SJSA1 (cell line): Measurements from ENCODE around the gene CRYBB2. TPM values are rescaled to one million over a fixed set of nuclear protein-coding genes. Genes with fewer than 3 reads are reported as not detected.
"Not testable (repeated sequence)": the region's sequence is repeated elsewhere in the genome, so short reads cannot be mapped to it uniquely, and the experiment has no call there.

Experiments used
- DNase-seq, 2 experiments: peaks; one replicate each; pipeline ENCODE4 v3.0.0-alpha.2; 2015 to 2020; ENCODE audit warnings: low spot score in 2 of 2, low read depth in 1 of 2
- H3K27ac ChIP-seq: fragments of 250-450 bp; sonication (Bioruptor Pico); 2 replicates; pipeline ENCODE4 v1.5.1; 2020; ENCODE audit warnings: mild to moderate bottlenecking, moderate library complexity
- H3K27me3 ChIP-seq: fragments of 250-450 bp; sonication (Bioruptor Pico); replicated peaks from 2 replicates; pipeline ENCODE4 v1.5.1; 2020; ENCODE audit warnings: mild to moderate bottlenecking, moderate library complexity
- H3K36me3 ChIP-seq: fragments of 250-450 bp; sonication (Bioruptor Pico); 2 replicates; pipeline ENCODE4 v1.5.1; 2020; ENCODE audit warnings: mild to moderate bottlenecking
- H3K4me1 ChIP-seq: fragments of 250-450 bp; sonication (Bioruptor Pico); replicated peaks from 2 replicates; pipeline ENCODE4 v1.6.1; 2021; ENCODE audit warnings: mild to moderate bottlenecking
- H3K4me3 ChIP-seq: fragments of 250-450 bp; sonication (Bioruptor Pico); 2 replicates; pipeline ENCODE4 v1.5.1; 2020; ENCODE audit warnings: mild to moderate bottlenecking
- H3K9me3 ChIP-seq: fragments of 250-450 bp; sonication (Bioruptor Pico); replicated peaks from 2 replicates; pipeline ENCODE4 v1.5.1; 2020; ENCODE audit warnings: mild to moderate bottlenecking
- total RNA-seq: library from RNA; depleted of rRNA; stranded (reverse); fragments of >200 nt; shearing (Covaris generic); gene quantifications from 2 replicates; pipeline ENCODE4 v1.2.3, GENCODE V29; 2014; rRNA removed

The CRYBB2 gene, protein sequence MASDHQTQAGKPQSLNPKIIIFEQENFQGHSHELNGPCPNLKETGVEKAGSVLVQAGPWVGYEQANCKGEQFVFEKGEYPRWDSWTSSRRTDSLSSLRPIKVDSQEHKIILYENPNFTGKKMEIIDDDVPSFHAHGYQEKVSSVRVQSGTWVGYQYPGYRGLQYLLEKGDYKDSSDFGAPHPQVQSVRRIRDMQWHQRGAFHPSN
- total RNA-seq: 0.21 TPM in 1 of 2 replicates, not detected in the other

DNA sequence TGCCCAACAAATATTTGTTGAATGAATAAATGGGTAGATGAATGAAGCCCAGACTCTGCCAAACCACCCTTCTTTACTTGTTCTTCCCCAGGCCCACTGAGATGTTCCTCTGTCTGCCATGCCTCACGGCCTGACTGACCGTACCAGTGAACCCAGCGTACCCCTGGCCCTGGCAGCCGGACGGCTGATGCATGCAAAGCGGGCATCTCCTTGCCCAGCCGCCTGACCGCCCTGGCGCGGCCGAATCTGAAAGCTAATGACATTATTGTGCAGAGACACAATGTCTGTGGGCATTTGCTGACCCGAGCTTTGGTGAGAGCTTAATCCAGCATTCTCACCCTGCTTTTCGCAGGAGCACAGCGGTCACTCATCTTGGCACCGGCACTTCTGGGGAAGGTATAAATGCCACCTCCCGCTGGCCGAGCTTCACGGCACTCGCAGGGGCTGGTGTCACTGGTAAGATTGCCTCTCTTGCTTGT is at the start of gene CRYBB2:
Gene CRYBB2, plus strand, starts transcription at position 429 of the 479 bp plus-strand sequence. CDS start 1,791 bp downstream, outside the sequence.
- no peak for DNase-seq
- H3K27me3 ChIP-seq: peaks cover 22% of the 10 kb centered on the region

DNA sequence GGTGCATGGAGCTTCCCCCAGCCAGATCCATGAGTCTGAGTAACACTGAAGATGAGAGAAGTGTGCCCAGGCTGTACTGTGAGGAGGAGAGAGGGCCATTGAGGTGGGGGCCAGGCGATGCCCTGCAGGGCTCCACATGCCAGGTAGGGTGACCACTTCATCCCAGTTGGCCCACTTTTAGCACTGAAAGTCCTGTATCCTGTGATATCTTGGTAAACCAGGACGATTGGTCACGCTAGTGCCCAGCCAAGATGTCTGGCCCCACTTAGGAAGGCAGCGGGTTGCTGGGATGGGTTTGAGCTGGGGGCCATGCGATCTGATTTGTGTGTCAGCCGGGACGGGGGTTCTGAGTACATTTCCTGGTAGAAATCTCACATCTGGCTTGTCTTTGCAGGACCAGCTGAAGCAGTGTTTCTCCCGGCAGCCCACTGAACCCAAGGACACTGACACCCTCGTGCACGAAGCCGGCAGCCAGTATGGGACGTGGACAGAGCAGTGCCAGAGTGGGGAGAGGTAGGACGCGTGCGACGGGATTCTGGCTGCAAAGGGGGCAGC is 48.9 kb upstream of the CRYBB2 start:
- no peaks in the 10 kb centered on the region for H3K4me1 ChIP-seq
- no peak for DNase-seq
- 0 out of 2 replicates have a peak, but pooled peaks cover 3% of the 10 kb centered on the region for H3K27me3 ChIP-seq
- H3K27ac ChIP-seq: no peak overlapping the region
- no peaks in the 10 kb centered on the region for H3K9me3 ChIP-seq
- H3K4me3 ChIP-seq: no peak overlapping the region
- H3K36me3 ChIP-seq: no peaks in the 10 kb centered on the region

More for the DNA sequence above, at the start of gene CRYBB2:
- no peaks in the 10 kb centered on the region for H3K9me3 ChIP-seq
- H3K27ac ChIP-seq: no peak within 1 kb of the TSS
- H3K36me3 ChIP-seq: no peaks in the 10 kb centered on the region
- H3K4me3 ChIP-seq: no peak within 1 kb of the TSS
- H3K4me1 ChIP-seq: no peaks in the 10 kb centered on the region

DNA sequence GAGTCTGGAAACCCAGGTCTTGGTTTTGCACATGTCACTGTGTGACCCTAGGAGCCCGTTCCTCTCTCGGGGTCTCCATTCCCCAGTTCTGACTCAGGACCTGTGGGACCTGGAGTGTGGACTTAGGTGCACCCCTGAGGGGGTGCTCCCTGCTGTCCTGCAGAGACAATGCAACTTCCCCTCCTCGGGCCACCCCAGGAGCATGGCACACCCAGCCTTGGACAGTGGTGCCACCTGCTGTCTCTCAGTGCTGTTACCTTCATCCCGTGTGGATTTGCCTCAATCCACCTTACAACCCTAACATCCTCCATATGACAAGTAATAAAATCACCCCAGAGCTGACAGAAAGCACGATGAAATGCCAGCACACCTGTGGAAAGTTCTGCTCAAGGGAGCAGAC is 47.3 kb upstream of the CRYBB2 start:
- Histone ChIP-seq H3K4me3 (no peak overlapping the region), H3K36me3 (no peaks in the 10 kb centered on the region), H3K27me3 (0 out of 2 replicates have a peak, but pooled peaks cover 3% of the 10 kb centered on the region), H3K4me1 (no peaks in the 10 kb centered on the region), H3K9me3 (no peaks in the 10 kb centered on the region), H3K27ac (no peak overlapping the region)
- no peak for DNase-seq

DNA sequence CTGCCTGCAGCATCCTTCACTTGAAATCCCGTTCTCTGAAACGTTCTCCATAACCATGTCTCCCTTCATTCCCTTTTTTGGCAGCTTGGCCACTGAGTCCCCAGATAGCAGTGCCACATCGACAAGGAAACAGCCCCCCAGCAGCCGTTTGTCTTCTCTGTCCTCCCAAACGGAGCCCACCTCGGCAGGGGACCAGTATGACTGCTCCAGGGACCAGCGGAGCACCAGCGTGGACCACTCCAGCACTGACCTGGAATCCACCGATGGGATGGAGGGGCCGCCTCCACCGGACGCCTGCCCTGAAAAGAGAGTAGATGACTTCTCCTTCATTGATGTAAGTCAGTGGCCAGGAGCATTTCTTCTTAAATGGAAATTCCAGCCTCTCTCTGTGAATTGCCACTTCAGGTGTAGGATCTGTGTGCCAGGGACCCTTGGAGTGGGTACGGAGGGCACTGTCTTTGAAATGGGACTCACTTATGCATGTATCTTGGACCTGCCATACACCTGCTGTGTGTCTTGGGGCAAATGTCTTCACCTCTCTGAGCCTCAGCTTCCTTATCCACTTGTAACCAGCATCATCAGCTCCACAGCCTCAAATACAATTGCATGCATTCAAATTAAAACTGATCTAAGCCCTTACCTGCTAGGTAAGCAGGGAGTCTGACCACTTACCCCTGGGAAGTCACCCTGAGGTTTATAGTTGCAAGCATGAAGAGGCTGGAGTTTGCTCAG is 45.1 kb upstream of the CRYBB2 start:
- no peak overlapping the region for H3K4me3 ChIP-seq
- H3K27ac ChIP-seq: no peak overlapping the region
- 0 out of 2 replicates have a peak, but pooled peaks cover 3% of the 10 kb centered on the region for H3K27me3 ChIP-seq
- H3K9me3 ChIP-seq: no peaks in the 10 kb centered on the region
- DNase-seq: no peak
- no peaks in the 10 kb centered on the region for H3K4me1 ChIP-seq
- H3K36me3 ChIP-seq: no peaks in the 10 kb centered on the region

DNA sequence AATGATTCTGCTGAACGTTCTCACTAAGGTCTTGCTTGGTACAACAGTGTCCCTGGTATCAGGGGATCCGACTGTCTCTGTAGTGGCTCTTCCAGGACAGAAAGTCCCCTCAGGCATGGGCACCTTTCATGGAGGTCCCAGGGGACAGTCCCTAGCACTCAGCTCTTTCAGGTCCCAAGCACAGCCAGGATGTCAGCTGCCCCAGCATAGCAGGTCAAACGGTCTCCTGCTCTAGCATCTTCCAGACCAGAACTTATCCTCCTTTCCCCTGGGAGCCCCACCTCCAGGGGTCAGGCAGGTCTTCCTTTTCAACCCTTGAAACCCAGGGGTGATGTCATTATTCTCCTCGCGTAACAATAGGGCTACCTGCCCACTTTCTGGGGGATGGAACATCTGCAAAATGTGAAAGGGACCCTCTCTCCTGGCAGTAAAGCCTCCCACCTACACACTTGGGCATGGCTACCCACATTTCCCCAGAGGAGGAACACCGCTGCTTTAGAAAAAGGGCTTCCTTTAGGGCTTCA is 44.5 kb upstream of the CRYBB2 start:
- no peaks in the 10 kb centered on the region for H3K36me3 ChIP-seq
- H3K27ac ChIP-seq: no peak overlapping the region
- no peaks in the 10 kb centered on the region for H3K4me1 ChIP-seq
- H3K27me3 ChIP-seq: 0 out of 2 replicates have a peak, but pooled peaks cover 3% of the 10 kb centered on the region
- H3K4me3 ChIP-seq: no peak overlapping the region
- no peak for DNase-seq
- no peaks in the 10 kb centered on the region for H3K9me3 ChIP-seq

DNA sequence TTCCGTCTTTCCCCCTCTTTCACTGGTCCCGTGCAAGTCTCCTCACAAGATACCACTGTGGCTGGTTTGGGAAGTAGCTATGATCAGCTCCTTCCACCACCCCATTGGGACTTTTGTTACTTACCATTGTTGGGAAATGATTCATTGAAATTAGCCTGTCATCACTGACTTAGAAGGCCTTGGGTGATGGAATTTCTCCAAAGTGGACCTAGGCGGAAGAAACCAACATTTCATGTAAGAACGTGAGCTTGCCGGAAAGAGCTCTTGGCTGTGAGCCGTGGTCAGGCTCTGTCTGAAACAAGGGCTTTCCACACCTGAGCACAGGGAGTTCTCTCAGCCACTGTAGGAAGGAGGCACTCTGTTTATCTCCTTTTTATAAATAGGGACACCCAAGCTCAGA is 43.3 kb upstream of the CRYBB2 start:
- no peaks in the 10 kb centered on the region for H3K4me1 ChIP-seq
- H3K27ac ChIP-seq: no peak overlapping the region
- no peaks in the 10 kb centered on the region for H3K9me3 ChIP-seq
- H3K4me3 ChIP-seq: no peak overlapping the region
- no peak for DNase-seq
- no peaks in the 10 kb centered on the region for H3K36me3 ChIP-seq
- H3K27me3 ChIP-seq: 0 out of 2 replicates have a peak, but pooled peaks cover 3% of the 10 kb centered on the region

DNA sequence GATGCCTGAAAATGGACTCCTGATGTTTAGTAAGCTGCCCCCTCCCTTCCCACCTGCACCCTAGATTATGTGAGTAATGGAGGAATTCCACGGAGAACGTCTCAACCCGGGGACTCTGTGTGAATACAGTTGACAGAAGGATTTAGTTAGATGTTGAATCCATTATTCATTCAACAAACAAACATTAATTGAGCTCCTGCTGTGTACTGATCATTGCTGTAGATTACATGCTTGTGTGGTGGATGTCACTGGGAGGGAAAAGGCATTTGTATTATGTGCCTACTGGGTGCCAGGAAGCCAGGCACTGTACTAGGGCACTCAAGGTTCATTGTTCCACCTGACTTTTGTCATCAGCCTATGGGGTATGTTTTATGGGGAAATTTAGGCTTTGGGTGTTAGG is 42.6 kb upstream of the CRYBB2 start:
- Histone ChIP-seq H3K4me3 (no peak overlapping the region), H3K27me3 (0 out of 2 replicates have a peak, but pooled peaks cover 3% of the 10 kb centered on the region), H3K9me3 (no peaks in the 10 kb centered on the region), H3K4me1 (no peaks in the 10 kb centered on the region), H3K36me3 (no peaks in the 10 kb centered on the region), H3K27ac (no peak overlapping the region)
- DNase-seq: no peak

DNA sequence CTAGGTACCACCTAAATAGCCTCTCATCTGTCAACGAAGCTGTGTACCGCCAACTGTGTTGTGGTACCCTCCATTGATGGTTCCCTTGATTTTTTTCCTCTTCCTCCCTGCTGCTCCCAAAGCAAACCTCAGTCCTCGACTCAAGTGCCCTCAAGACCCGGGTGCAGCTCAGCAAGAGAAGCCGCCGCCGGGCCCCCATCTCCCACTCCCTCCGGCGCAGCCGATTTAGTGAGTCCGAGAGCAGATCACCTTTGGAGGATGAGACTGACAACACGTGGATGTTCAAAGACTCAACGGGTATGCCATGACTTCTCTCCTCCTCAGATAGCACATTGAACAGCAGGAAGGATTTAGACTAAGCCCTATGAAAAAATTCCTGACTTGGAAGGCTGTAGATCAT is 42.2 kb upstream of the CRYBB2 start:
- no peak overlapping the region for H3K4me3 ChIP-seq
- no peaks in the 10 kb centered on the region for H3K9me3 ChIP-seq
- no peak for DNase-seq
- H3K36me3 ChIP-seq: no peaks in the 10 kb centered on the region
- H3K4me1 ChIP-seq: no peaks in the 10 kb centered on the region
- no peak overlapping the region for H3K27ac ChIP-seq
- 0 out of 2 replicates have a peak, but pooled peaks cover 3% of the 10 kb centered on the region for H3K27me3 ChIP-seq

DNA sequence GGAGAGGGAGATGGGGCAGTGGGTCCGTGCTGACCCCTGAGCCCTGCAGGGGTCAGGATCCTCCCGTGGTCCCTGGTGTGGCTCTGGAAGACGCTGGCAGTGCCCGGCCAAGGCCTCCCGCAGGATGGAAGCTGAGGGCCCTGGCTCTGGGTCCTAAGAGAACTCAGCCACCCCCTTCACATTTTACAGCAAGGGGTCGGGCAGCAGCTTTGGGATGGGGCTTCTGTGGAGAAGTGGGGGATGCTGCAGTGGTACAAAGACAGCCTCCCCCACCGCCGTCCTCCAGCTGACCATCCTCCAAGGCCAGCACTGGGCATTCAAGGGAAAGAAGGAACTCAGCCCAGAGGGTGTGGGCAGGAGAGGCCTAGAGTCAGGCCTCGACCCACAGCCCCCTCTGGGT is 41.5 kb upstream of the CRYBB2 start:
- H3K4me3 ChIP-seq: no peak overlapping the region
- no peaks in the 10 kb centered on the region for H3K9me3 ChIP-seq
- DNase-seq: no peak
- no peaks in the 10 kb centered on the region for H3K4me1 ChIP-seq
- no peak overlapping the region for H3K27ac ChIP-seq
- H3K27me3 ChIP-seq: 0 out of 2 replicates have a peak, but pooled peaks cover 3% of the 10 kb centered on the region
- no peaks in the 10 kb centered on the region for H3K36me3 ChIP-seq

DNA sequence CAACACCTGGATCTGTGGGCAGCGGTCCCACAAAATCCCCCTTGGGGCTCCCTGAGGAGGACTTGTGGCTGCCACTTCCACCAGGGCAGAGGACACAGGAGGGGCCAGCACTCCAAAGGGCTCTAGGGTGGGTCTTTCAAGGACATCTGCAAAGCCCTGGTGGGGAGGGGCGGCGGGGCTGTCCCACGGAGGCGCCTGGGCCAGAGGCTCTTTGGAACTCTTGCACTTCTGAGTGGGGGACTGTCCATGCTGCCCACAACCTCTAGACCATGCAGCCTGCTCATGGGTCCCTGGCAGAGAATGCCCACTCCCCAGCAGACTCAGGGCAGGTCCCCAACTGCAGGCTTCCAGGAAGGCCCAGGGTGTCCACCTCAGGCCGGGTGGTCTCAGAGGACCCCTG is 41.1 kb upstream of the CRYBB2 start:
- H3K9me3 ChIP-seq, H3K4me1 ChIP-seq, H3K27me3 ChIP-seq, H3K36me3 ChIP-seq, DNase-seq, H3K4me3 ChIP-seq, H3K27ac ChIP-seq: not testable (repeated sequence)

DNA sequence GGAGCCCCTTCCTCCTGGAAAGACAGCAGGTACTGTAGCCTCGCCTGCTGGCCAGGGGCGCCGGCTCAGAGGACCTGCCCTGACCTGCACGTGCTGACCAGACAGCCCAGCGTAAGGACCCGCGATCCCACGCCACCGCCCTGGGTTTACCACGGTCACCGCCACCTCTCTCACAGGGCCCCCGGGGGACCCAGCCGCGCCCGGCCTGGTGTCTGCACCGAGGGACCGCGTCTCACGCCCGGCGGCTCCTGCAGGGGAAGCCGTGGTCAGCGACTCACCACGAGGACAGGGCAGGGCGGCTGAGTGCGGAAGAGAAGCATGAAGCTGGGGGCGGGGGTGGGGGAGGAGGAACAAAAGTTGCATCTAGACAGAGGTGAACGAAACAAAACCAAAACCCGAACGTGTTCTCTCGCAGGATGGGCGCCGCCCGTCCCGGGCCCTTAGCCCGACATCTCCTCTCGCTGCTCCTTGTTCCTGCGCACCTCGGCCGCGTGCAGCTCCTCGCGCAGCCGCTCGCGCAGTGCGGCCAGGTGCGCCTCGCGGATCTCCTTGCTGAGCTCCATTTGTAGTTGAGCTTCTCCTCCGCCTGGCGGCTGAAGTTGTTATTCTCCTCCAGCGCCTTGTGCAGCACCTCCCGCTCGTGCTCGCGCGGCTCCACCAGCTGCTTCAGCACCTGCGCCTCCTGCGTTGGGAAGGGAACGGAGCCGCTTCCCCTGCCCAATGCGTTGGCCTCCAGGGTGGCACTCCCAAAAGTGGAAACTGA is 40.4 kb upstream of the CRYBB2 start:
- not testable (repeated sequence) for DNase-seq, H3K27me3 ChIP-seq, H3K4me1 ChIP-seq, H3K27ac ChIP-seq, H3K9me3 ChIP-seq, H3K4me3 ChIP-seq, H3K36me3 ChIP-seq

DNA sequence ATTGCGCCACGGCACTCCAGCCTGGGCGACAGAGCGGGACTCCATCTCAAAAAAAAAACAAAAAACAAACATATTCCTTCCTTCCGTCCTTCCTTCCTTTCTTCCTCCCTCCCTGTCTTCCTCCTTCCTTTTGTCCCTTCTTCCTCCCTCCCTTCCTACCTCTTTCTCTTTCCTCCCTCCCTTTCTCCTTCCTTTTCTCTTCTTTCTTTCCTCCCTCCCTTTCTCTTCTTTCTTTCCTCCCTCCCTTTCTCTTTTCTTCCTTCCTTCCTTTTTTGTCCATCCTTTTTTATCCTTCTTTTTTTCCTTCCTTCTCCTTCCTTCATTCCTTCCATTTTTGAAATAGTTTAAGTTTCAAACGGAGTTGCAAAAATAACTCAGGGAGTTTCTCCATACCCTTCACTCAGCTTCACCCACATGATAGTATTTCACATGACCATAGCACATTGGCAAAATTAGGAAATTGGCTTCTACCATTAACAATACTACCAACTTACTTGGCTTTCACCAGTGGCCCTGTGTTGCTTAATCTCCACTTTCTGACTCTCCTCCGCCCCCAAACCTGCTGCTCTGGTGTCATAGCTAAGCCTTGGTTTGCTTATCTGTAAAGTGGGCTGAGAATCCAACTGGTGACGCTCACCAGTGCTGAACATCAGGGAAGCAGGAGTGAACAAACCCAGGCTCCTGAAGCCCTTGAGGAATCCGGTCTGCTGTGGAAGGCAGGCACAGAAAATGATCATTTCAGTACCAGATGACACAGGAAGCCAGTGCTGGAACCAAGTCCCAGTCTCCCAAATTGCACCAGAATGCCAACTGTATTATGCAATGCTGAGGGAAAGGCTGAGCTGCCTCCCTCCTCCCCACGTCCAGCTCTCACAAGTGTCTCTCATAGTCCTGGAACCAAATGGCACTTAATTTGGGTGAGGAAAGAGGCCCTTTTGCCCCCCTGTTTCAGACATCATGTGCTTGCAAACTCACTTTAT is 37.0 kb upstream of the CRYBB2 start:
- Histone ChIP-seq H3K27me3 (no peaks in the 10 kb centered on the region), H3K4me3 (no peak overlapping the region)

More for the DNA sequence above, 37.0 kb upstream of the CRYBB2 start:
- no peak for DNase-seq
- no peaks in the 10 kb centered on the region for H3K36me3 ChIP-seq
- H3K4me1 ChIP-seq: no peaks in the 10 kb centered on the region
- no peak overlapping the region for H3K27ac ChIP-seq
- H3K9me3 ChIP-seq: no peaks in the 10 kb centered on the region
